Measurements from ENCODE around the gene ATF6. TPM values are rescaled to one million over a fixed set of nuclear protein-coding genes. Genes with fewer than 3 reads are reported as not detected.

The ATF6 gene
- total RNA-seq, 2 donors from 2014 or later: 21.3 to 24.9 TPM

DNA sequence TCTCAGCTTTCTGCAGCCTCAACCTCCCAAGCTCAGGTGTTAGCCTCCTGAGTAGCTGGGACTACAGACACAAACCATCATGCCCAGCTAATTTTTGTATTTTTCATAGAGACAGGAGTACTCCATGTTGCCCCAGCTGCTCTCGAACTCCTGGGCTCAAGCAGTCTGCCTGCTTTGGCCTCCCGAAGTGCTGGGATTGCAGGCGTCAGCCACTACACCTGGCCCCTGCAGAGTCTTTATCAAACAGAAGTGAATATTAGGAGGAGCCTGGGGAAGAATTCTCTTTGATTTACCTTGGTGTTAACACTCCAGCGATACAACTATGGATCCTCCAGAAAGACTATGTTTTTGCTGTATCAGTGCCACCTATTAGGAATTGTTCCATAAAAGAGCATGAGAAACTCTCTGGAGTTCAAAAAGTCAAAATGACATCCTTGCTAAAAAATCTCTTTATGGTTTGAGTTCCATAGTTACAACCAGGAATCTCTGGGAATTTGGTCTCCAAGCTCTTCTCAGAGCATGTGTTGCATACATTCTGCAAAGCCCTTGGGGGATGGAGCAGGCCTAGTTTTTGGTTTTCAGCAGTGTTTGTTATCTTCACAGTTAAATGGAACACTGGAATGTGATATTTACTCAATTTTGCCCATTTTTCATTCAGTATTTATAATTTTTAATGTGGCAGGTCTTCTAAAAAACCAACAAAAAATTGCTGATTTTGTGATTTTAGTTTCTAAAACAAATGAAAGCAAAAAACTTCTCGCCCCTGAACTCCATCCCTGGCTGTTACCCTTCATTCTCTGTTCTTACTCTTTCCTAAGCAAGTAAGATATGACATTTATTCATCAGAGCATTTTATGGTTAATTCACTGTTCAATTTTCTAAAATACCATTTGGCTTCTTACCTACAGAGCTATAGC lies 180.2 kb downstream of the ATF6 start:
- no peaks in the 10 kb centered on the region for H3K9me3 Mint-ChIP-seq
- ATAC-seq: no peak
- H3K36me3 Mint-ChIP-seq: peaks cover 10 to 19% of the 10 kb centered on the region in 2 donors
- DNase-seq (ENCODE audit: low spot score in 2 of 2): no peak
- H3K27ac Mint-ChIP-seq: no peak overlapping the region

DNA sequence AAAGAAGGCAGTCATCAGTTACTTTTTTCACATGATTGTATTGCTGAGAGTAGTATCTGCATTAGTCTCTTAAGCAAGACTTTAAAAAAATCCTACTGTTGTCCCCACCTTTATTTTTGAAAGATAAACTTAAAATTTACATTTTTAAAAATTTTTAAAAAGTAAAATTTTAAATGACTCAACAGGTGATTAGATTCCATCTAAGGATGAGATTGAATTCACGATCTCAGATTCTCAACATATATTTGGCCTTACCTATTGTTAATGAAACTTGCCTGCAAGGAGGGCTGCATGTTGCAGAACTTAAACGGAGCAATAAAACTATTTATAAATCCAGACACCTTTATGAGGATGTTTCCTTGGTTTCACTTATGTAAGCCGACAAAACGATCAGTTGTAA lies 182.3 kb downstream of the ATF6 start:
- H3K36me3 Mint-ChIP-seq: peaks cover 4 to 11% of the 10 kb centered on the region in 2 donors
- no peaks in the 10 kb centered on the region for H3K9me3 Mint-ChIP-seq
- no peak overlapping the region for H3K27ac Mint-ChIP-seq
- ATAC-seq (no peak), DNase-seq (ENCODE audit: low spot score in 2 of 2) (no peak)

- no peaks in the 10 kb centered on the region for H3K9me3 Mint-ChIP-seq
- H3K27ac Mint-ChIP-seq: no peak overlapping the region
- DNase-seq (ENCODE audit: low spot score in 2 of 2) (no peak), ATAC-seq (no peak)
- H3K36me3 Mint-ChIP-seq: peaks cover 0 to 6% of the 10 kb centered on the region in 2 donors
These were observed 183.4 kb downstream of the ATF6 start for GRCh38 chr1:161949548-161949947.

- peaks cover 0 to 12% of the 10 kb centered on the region in 2 donors for H3K36me3 Mint-ChIP-seq
- no peak overlapping the region for H3K27ac Mint-ChIP-seq
- no peaks in the 10 kb centered on the region for H3K9me3 Mint-ChIP-seq
- ATAC-seq (no peak), DNase-seq (ENCODE audit: low spot score in 2 of 2) (no peak)
These were observed 184.3 kb downstream of the ATF6 start for GRCh38 chr1:161950377-161950776.

GRCh38 chr1:161951646-161952045 lies 185.5 kb downstream of the ATF6 start:
- no peaks in the 10 kb centered on the region for H3K9me3 Mint-ChIP-seq
- no peak for DNase-seq (ENCODE audit: low spot score in 2 of 2)
- no peak overlapping the region for H3K27ac Mint-ChIP-seq
- H3K36me3 Mint-ChIP-seq: peaks cover 0 to 16% of the 10 kb centered on the region in 2 donors
- ATAC-seq: no peak

DNA sequence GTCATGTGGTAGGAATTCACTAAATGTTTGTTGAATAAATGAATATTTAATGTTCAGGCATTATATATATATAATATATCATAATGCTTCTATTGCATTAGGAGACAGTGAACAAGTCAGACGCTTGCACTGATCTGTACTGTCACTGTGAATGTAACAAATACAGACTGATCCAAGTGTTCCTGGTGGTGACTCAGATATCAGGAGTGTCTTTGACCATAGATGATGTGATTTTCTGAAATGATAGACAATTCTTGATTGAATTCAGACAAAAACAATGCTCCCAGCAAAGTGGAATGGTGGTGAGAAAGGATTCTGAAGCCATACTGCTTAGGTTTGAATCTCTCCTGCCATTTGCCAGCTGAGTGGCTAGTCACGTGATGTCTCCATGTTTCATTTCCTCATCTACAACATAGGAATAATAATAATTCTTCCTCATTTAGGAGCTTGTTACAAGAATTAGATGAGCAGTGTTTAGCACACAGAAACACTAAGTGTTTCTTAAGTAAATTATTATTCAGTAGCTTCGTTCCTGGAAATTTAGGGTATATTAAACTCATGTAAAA lies 186.6 kb downstream of the ATF6 start:
- Mint-ChIP-seq H3K36me3 (peaks cover 0 to 10% of the 10 kb centered on the region in 2 donors), H3K9me3 (no peaks in the 10 kb centered on the region), H3K27ac (peak overlapping the region in 1 of 2 donors; percentile 76)
- no peak for ATAC-seq
- DNase-seq (ENCODE audit: low spot score in 2 of 2): no peak

GRCh38 chr1:161953256-161953920 lies 187.3 kb downstream of the ATF6 start:
- ATAC-seq: no peak
- H3K36me3 Mint-ChIP-seq: peaks cover 3 to 11% of the 10 kb centered on the region in 2 donors

DNA sequence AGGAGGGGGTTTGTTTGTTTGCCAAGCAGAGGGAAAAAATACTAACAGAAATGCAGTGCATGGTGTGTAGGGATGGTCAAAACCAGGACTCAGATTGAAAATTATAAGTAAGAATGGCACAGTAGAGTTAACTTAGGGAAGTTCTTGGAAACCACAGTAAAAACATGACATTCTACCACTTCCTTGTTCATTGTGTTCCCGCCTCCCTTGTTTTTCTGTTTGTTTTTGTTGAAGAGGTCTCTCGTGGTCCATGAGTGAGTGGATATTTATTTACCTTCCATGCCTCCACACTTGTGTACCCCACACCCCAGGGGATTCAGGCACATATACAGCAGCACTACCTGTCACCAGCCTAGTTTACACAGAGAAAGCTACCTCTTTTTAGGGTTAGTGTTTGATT lies 187.9 kb downstream of the ATF6 start:
- DNase-seq (ENCODE audit: low spot score in 2 of 2): no peak
- ATAC-seq: no peak
- peaks cover 10 to 18% of the 10 kb centered on the region in 2 donors for H3K36me3 Mint-ChIP-seq
- no peak overlapping the region for H3K27ac Mint-ChIP-seq
- H3K9me3 Mint-ChIP-seq: no peaks in the 10 kb centered on the region

More at GRCh38 chr1:161953256-161953920, 187.3 kb downstream of the ATF6 start:
- Mint-ChIP-seq H3K27ac (peak overlapping the region in 1 of 2 donors; percentile 23), H3K9me3 (no peaks in the 10 kb centered on the region)
- no peak for DNase-seq (ENCODE audit: low spot score in 2 of 2)

GRCh38 chr1:161954466-161954865 lies 188.3 kb downstream of the ATF6 start:
- ATAC-seq: no peak
- H3K9me3 Mint-ChIP-seq: no peaks in the 10 kb centered on the region
- H3K27ac Mint-ChIP-seq: no peak overlapping the region
- DNase-seq (ENCODE audit: low spot score in 2 of 2): no peak
- peaks cover 11 to 20% of the 10 kb centered on the region in 2 donors for H3K36me3 Mint-ChIP-seq

DNA sequence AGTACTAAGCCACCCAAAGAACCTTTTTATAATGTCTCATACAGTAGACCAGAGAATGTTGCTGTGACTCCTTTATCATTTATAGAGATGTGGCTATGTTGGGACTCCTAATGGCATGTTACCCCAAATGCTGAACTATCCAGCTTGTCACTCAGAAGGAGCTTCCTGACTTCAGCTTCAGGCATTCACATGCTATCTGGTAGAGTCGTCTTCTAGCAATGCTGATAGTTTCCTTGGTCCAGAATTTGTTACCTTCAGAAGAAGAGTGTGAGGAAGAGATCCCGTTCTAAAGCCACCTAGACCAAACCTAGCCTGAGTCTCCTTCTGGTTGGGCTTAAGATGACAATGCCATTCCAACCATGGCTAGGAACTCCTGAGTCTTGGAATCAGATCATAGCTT lies 189.5 kb downstream of the ATF6 start:
- Mint-ChIP-seq H3K27ac (no peak overlapping the region), H3K36me3 (peaks cover 11 to 20% of the 10 kb centered on the region in 2 donors), H3K9me3 (no peaks in the 10 kb centered on the region)
- DNase-seq (ENCODE audit: low spot score in 2 of 2): no peak
- no peak for ATAC-seq

DNA sequence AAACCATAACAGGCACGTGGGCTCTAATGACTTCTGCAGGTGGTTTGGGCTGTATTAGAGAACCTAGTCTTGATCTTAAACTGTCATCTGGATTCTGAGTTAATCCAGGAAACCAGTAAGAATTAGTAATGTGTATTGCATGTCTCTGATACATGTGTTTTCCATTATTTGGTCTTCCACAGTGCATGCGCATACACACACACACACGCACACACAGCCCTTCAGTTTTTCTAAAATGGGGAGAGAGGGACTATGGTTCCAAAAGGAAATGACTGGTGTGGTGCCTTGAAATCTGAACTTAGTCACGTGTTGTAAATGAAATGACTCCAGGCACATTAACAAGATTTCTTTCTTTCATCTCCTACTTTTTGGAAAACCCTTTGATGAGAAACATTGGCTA lies 190.0 kb downstream of the ATF6 start:
- ATAC-seq (no peak), DNase-seq (ENCODE audit: low spot score in 2 of 2) (no peak)
- Mint-ChIP-seq H3K27ac (no peak overlapping the region), H3K9me3 (no peaks in the 10 kb centered on the region), H3K36me3 (peaks cover 11 to 25% of the 10 kb centered on the region in 2 donors)

- ATAC-seq: no peak
- Mint-ChIP-seq H3K36me3 (peaks cover 11 to 28% of the 10 kb centered on the region in 2 donors), H3K9me3 (no peaks in the 10 kb centered on the region), H3K27ac (no peak overlapping the region)
- DNase-seq (ENCODE audit: low spot score in 2 of 2): no peak
These were observed 190.8 kb downstream of the ATF6 start for GRCh38 chr1:161956930-161957329.

DNA sequence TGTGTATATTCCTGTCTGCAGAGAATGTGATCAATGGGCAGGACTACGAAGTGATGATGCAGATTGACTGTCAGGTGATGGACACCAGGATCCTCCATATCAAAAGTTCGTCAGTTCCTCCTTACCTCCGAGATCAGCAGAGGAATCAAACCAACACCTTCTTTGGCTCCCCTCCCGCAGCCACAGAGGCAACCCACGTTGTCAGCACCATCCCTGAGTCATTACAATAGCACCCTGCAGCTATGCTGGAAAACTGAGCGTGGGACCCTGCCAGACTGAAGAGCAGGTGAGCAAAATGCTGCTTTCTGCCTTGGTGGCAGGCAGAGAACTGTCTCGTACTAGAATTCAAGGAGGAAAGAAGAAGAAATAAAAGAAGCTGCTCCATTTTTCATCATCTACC lies 192.3 kb downstream of the ATF6 start:
- no peak for DNase-seq (ENCODE audit: low spot score in 2 of 2)
- peak overlapping the region in 1 of 2 donors; percentile 48 for H3K27ac Mint-ChIP-seq
- no peak for ATAC-seq

DNA sequence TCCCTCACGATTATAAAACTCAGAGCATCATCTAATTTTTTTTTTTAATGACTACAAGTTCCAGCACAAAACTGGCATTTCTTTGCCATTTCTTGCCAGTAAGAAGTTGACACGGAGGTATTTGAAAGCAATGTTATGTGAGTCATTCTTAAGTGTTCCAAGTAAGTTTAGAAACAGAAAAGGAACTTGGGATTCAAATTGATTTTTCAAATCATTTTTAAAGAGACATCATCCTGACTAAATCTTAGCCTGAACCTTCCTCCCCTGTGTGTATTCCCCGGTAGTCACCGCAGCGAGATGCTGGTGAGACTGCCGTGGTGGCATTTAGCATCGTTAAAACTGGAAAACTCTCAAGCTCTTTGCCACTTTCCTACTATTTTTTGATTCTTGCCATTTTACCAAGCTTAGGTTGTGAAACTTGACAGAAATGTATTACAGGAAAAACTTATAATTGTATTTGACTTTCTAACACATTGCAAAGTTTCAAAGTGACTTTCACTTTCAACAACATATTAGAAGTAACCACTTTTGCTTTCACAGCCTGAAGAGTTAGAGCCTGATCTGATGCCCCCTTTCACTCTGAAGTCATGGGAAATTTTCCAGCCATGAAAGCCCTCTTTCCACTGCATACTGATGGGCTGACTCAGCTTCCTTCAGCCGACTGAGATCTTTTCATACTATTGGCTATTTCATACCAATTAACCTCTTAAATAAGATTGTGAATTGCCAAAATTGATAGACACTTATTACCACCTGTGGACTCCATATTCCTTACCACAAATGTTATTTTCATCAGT lies 196.2 kb downstream of the ATF6 start:
- peaks cover 16 to 24% of the 10 kb centered on the region in 2 donors for H3K36me3 Mint-ChIP-seq
- no peaks in the 10 kb centered on the region for H3K9me3 Mint-ChIP-seq
- ATAC-seq (peak; percentile 96 to 97), DNase-seq (ENCODE audit: low spot score in 2 of 2) (peak in 1 of 2 donors; percentile 51)
- H3K27ac Mint-ChIP-seq: peak overlapping the region; percentile 84 to 98

More for the DNA sequence above, 192.3 kb downstream of the ATF6 start:
- Mint-ChIP-seq H3K36me3 (peaks cover 11 to 28% of the 10 kb centered on the region in 2 donors), H3K9me3 (no peaks in the 10 kb centered on the region)

DNA sequence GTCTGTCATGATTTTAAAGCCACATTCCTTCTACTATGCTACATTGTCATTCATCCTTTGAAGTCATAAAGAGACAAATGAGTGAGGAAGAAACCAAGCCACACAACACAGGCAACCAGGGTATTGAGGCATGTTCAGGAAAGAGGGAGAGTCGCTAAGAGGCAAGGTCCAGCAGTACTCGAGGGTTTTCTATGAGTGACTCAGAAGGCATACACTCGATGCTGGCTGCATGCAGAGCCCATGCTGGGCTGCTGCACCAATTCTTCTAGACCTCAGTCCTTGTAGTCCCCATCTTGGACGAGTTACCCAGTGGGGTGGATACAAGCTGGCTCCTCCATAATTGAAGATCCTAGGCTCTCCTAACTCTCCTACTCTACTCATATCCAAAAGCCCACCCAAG lies 199.9 kb downstream of the ATF6 start:
- H3K27ac Mint-ChIP-seq: no peak overlapping the region
- H3K9me3 Mint-ChIP-seq: no peaks in the 10 kb centered on the region
- DNase-seq (ENCODE audit: low spot score in 2 of 2) (no peak), ATAC-seq (no peak)
- H3K36me3 Mint-ChIP-seq: peaks cover 8 to 15% of the 10 kb centered on the region in 2 donors

DNA sequence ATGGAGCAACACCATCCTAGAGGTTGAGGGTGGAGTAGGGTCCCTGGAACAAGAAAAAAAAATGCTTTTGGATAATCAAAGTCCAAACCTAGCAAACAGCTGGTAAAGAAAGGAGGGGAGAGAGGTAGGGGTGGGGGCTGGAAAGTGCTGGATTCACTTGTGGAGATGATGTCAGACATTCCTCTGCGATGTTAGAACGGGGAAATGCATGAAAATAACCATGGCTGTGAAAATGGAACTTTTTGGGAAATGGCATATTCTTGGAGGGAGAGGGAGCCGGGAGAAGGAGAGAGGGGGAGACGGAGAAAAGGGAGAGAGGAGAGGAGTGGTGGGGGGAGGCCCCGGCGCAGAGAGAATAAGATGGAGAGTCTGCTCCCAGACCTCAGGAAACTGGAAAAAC lies 203.9 kb downstream of the ATF6 start:
- ATAC-seq: no peak
- no peak for DNase-seq (ENCODE audit: low spot score in 2 of 2)
- peaks cover 8 to 11% of the 10 kb centered on the region in 2 donors for H3K36me3 Mint-ChIP-seq
- no peaks in the 10 kb centered on the region for H3K9me3 Mint-ChIP-seq
- peak overlapping the region in 1 of 2 donors; percentile 24 for H3K27ac Mint-ChIP-seq
